HCT116 (cell line): ENCODE results near the gene NR2F6.

ENCODE experiments used
- EZH2 ChIP-seq: fragments of 200-600 bp; sonication (generic); IDR thresholded peaks from 2 replicates; pipeline ENCODE4 v1.6.1; 2017; ENCODE audit warnings: antibody characterized with exemption, mixed run types
- EZH2phosphoT487 ChIP-seq: fragments of 200-600 bp; IDR thresholded peaks from 2 replicates; pipeline ENCODE4 v1.6.1; 2018; ENCODE audit warnings: antibody characterized with exemption, borderline replicate concordance
- FOSL1 ChIP-seq: IDR thresholded peaks from 2 replicates; pipeline ENCODE4 v1.6.1; 2012; ENCODE audit warnings: low read depth
- POLR2A ChIP-seq: IDR thresholded peaks from 2 replicates; pipeline ENCODE4 v1.7.0; 2011; ENCODE audit warnings: borderline replicate concordance; ENCODE audit not compliant: insufficient read depth, insufficient read length; ENCODE audit errors: extremely low read depth
- POLR2AphosphoS5 ChIP-seq: IDR thresholded peaks from 2 replicates; pipeline ENCODE4 v1.6.1; 2011; ENCODE audit warnings: mild to moderate bottlenecking, low read depth, low read length, moderate library complexity
- RAD21 ChIP-seq: IDR thresholded peaks from 2 replicates; pipeline ENCODE4 v1.6.1; 2012; ENCODE audit warnings: low read depth, mild to moderate bottlenecking
- SIN3A ChIP-seq: IDR thresholded peaks from 2 replicates; pipeline ENCODE4 v1.6.1; 2012; ENCODE audit warnings: low read depth
- SP1 ChIP-seq: IDR thresholded peaks from 2 replicates; pipeline ENCODE4 v1.6.1; 2012; ENCODE audit warnings: low read depth
- YY1 ChIP-seq: IDR thresholded peaks from 2 replicates; pipeline ENCODE4 v1.6.1; 2011; ENCODE audit warnings: low read length, low read depth, moderate library complexity, mild to moderate bottlenecking; ENCODE audit not compliant: insufficient replicate concordance; ENCODE audit errors: extremely low read depth
- ZNF274 ChIP-seq: fragments of 200-500 bp; sonication (Bioruptor generic); IDR thresholded peaks from 2 replicates; pipeline ENCODE4 v1.6.1; 2014; ENCODE audit warnings: mild to moderate bottlenecking, low read depth, low read length, inconsistent platforms
- TF ChIP-seq, protein P1 (sequence below), 3 experiments: fragments of 200-600 bp in 1 of 3; sonication (generic) in 1 of 3; IDR thresholded peaks in 2 of 3; conservative IDR thresholded peaks in 1 of 3; 2 replicates each; pipeline ENCODE4 v1.5.1; 2012 to 2017; ENCODE audit warnings: low read depth in 2 of 3, low read length in 2 of 3, antibody characterized with exemption in 1 of 3, borderline replicate concordance in 1 of 3, control low read depth in 1 of 3, mild to moderate bottlenecking in 1 of 3, mixed read lengths in 1 of 3, mixed run types in 1 of 3, moderate library complexity in 1 of 3; ENCODE audit not compliant: insufficient read depth in 1 of 3
- TF ChIP-seq, protein P2 (sequence below): IDR thresholded peaks from 2 replicates; pipeline ENCODE4 v1.6.1; 2011; ENCODE audit warnings: mild to moderate bottlenecking, low read length, moderate library complexity; ENCODE audit not compliant: insufficient replicate concordance; ENCODE audit errors: extremely low read depth
- TF ChIP-seq, protein P3 (sequence below): IDR thresholded peaks from 2 replicates; pipeline ENCODE4 v1.6.1; 2012

DNA sequence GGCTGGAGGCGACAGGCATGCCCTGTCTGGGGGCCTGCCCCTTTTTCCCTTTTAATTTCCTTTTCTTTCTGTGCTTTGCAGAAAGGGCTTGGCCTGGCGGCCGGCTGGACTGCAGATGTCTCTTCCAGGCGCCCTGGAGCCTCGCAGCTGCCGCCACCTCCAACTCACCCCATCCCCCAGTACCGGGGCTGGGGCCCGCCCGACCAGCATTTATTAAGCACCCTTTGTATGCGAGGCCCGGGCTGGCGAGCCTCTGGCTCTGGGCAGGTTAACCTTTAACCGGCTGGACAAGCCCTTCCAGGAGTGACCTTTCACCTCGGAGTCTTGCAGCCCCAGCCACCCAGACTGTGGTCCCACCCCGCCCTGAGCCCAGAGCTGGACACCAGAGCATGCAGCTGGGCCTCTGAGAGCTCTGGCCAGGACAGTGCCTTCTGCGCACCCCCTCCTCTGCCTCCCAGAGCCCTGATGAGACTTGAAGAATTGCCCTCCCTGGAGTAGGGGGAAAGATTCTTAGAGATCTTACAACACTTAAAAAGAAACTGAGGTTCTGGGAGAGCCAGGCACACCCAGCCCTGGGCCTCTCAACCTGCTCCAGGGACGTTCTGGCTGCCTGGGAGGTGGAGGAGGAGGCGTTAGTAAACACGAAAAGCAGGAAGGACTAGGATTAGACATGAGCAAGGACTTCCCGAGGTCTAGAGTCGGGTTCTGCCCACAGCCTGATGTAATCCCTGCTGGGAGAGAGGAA, 1.1 kb upstream of the NR2F6 start:
- TF ChIP-seq EZH2 (no peak), EZH2phosphoT487 (no peak), POLR2A (no peak), SIN3A (no peak), POLR2AphosphoS5 (no peak), RAD21 (no peak), YY1 (no peak), ZNF274 (no peak), SP1 (no peak), FOSL1 (no peak)
- TF ChIP-seq, protein P1, sequence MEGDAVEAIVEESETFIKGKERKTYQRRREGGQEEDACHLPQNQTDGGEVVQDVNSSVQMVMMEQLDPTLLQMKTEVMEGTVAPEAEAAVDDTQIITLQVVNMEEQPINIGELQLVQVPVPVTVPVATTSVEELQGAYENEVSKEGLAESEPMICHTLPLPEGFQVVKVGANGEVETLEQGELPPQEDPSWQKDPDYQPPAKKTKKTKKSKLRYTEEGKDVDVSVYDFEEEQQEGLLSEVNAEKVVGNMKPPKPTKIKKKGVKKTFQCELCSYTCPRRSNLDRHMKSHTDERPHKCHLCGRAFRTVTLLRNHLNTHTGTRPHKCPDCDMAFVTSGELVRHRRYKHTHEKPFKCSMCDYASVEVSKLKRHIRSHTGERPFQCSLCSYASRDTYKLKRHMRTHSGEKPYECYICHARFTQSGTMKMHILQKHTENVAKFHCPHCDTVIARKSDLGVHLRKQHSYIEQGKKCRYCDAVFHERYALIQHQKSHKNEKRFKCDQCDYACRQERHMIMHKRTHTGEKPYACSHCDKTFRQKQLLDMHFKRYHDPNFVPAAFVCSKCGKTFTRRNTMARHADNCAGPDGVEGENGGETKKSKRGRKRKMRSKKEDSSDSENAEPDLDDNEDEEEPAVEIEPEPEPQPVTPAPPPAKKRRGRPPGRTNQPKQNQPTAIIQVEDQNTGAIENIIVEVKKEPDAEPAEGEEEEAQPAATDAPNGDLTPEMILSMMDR (IDR thresholded peaks at IDR 0.05 in 2 of 3, conservative IDR thresholded peaks at IDR 0.05 in 1 of 3; ENCODE audit: borderline replicate concordance in 1 of 3, insufficient read depth in 1 of 3, low read depth in 2 of 3, low read length in 2 of 3) = no peak
- TF ChIP-seq, protein P2, sequence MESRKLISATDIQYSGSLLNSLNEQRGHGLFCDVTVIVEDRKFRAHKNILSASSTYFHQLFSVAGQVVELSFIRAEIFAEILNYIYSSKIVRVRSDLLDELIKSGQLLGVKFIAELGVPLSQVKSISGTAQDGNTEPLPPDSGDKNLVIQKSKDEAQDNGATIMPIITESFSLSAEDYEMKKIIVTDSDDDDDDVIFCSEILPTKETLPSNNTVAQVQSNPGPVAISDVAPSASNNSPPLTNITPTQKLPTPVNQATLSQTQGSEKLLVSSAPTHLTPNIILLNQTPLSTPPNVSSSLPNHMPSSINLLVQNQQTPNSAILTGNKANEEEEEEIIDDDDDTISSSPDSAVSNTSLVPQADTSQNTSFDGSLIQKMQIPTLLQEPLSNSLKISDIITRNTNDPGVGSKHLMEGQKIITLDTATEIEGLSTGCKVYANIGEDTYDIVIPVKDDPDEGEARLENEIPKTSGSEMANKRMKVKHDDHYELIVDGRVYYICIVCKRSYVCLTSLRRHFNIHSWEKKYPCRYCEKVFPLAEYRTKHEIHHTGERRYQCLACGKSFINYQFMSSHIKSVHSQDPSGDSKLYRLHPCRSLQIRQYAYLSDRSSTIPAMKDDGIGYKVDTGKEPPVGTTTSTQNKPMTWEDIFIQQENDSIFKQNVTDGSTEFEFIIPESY = no peak
- TF ChIP-seq, protein P3, sequence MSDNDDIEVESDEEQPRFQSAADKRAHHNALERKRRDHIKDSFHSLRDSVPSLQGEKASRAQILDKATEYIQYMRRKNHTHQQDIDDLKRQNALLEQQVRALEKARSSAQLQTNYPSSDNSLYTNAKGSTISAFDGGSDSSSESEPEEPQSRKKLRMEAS = no peak
